HepG2 (cell line): ENCODE data around the gene FOXA1. TPM values are rescaled to one million over a fixed set of nuclear protein-coding genes. Genes with fewer than 3 reads are reported as not detected.
A peak's percentile ranks its signal among the peaks of the same experiment; 100 is the strongest.

Experiments used
- ATF1 ChIP-seq: IDR thresholded peaks from 2 replicates; pipeline ENCODE4 v1.6.1; 2016; ENCODE audit warnings: mild to moderate bottlenecking, control low read depth
- CENPT ChIP-seq: sonication (generic); formaldehyde crosslinking; IDR thresholded peaks from 2 replicates; pipeline ENCODE4 v1.8.0; 2022; ENCODE audit warnings: low read depth, mild to moderate bottlenecking, moderate library complexity, missing genetic modification reagents
- DBP ChIP-seq: sonication (generic); formaldehyde crosslinking; IDR thresholded peaks from 2 replicates; pipeline ENCODE4 v1.4.0; 2020; ENCODE audit warnings: missing genetic modification reagents; ENCODE audit errors: not compliant biosample characterization
- KIAA2018 ChIP-seq: sonication (generic); formaldehyde crosslinking; IDR thresholded peaks from 2 replicates; pipeline ENCODE4 v1.5.0; 2020; ENCODE audit warnings: mild to moderate bottlenecking, missing genetic modification reagents, borderline replicate concordance
- MYPOP ChIP-seq: sonication (generic); formaldehyde crosslinking; IDR thresholded peaks from 2 replicates; pipeline ENCODE4 v1.8.1; 2023; ENCODE audit warnings: mild to moderate bottlenecking, moderate library complexity, missing genetic modification reagents
- NONO ChIP-seq, 2 experiments: fragments of 450-650 bp in 1 of 2; sonication (generic) in 1 of 2; formaldehyde crosslinking in 1 of 2; IDR thresholded peaks in 1 of 2; conservative IDR thresholded peaks in 1 of 2; 2 replicates each; pipeline versions ENCODE4 v1.6.1 to v1.8.0; 2017 to 2022; ENCODE audit warnings: mild to moderate bottlenecking in 1 of 2, missing genetic modification reagents in 1 of 2, moderate library complexity in 1 of 2
- NRL ChIP-seq: sonication (generic); formaldehyde crosslinking; IDR thresholded peaks from 2 replicates; pipeline ENCODE4 v1.5.0; 2020; ENCODE audit warnings: missing genetic modification reagents, mild to moderate bottlenecking, moderate library complexity, borderline replicate concordance
- POLR2A ChIP-seq, 2 experiments: IDR thresholded peaks; 2 replicates each; pipeline ENCODE4 v1.6.1; 2011; ENCODE audit warnings: low read depth in 2 of 2, low read length in 2 of 2, mild to moderate bottlenecking in 1 of 2, moderate library complexity in 1 of 2; ENCODE audit not compliant: insufficient read depth in 1 of 2
- TEAD3 ChIP-seq: optimal IDR thresholded peaks from 2 replicates; pipeline ENCODE3; 2016; ENCODE audit warnings: borderline replicate concordance
- ZNF251 ChIP-seq: sonication (generic); formaldehyde crosslinking; IDR thresholded peaks from 2 replicates; pipeline ENCODE4 v1.9.0; 2021; ENCODE audit warnings: mild to moderate bottlenecking, missing genetic modification reagents
- ZNF562 ChIP-seq: sonication (generic); formaldehyde crosslinking; IDR thresholded peaks from 2 replicates; pipeline ENCODE4 v1.8.0; 2022; ENCODE audit warnings: missing genetic modification reagents, borderline replicate concordance
- ZNF576 ChIP-seq: sonication (generic); formaldehyde crosslinking; IDR thresholded peaks from 2 replicates; pipeline ENCODE4 v1.4.0; 2020; ENCODE audit warnings: mild to moderate bottlenecking, missing genetic modification reagents
- ZNF720 ChIP-seq: sonication (generic); formaldehyde crosslinking; IDR thresholded peaks from 2 replicates; pipeline ENCODE4 v1.4.0; 2020; ENCODE audit warnings: missing genetic modification reagents
- polyA plus RNA-seq, 8 experiments: library from polyadenylated mRNA; depleted of rRNA in 3 of 8; stranded (reverse) in 7 of 8; unstranded in 1 of 8; fragments of >200 nt; fragmentation: Illumina TruSeq in 4 of 8; extraction: Trizol in 4 of 8; gene quantifications; 2 replicates each; pipeline versions ENCODE4 v1.2.1 to v1.2.3, GENCODE V29; 2011 to 2016; ENCODE audit warnings: low read depth in 4 of 8, missing spikeins in 1 of 8, mixed read lengths in 1 of 8; ENCODE audit not compliant: insufficient read depth in 1 of 8
- total RNA-seq, 5 experiments: library from RNA; depleted of rRNA; stranded (reverse); fragments of >200 nt; fragmentation: Illumina TruSeq; extraction: Trizol; gene quantifications; 2 replicates each; pipeline ENCODE4 v1.2.3, GENCODE V29; 2016; ENCODE audit warnings: low read depth in 1 of 5
- TF ChIP-seq, protein P1 (sequence below): sonication (generic); formaldehyde crosslinking; IDR thresholded peaks from 2 replicates; pipeline ENCODE4 v1.4.0; 2020; ENCODE audit warnings: missing genetic modification reagents

The FOXA1 gene
- total and polyA plus RNA-seq, 2 of the 13 experiments (the other 11 are each of a cell fraction or from before 2014, with no cell fraction given): 43.4 to 58.6 TPM

GRCh38 chr14:37602605-37603453 lies 7.8 kb upstream of the FOXA1 start (continued):
- no peak for TF ChIP-seq KIAA2018 (CRISPR knock-in tag)
- TF ChIP-seq ZNF576: no peak
- TF ChIP-seq, protein P1, sequence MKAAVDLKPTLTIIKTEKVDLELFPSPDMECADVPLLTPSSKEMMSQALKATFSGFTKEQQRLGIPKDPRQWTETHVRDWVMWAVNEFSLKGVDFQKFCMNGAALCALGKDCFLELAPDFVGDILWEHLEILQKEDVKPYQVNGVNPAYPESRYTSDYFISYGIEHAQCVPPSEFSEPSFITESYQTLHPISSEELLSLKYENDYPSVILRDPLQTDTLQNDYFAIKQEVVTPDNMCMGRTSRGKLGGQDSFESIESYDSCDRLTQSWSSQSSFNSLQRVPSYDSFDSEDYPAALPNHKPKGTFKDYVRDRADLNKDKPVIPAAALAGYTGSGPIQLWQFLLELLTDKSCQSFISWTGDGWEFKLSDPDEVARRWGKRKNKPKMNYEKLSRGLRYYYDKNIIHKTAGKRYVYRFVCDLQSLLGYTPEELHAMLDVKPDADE (CRISPR knock-in tag): no peak; the same call in 1 of the 2 replicates
- TF ChIP-seq DBP (CRISPR knock-in tag): peak; percentile 88
- TF ChIP-seq ATF1: no peak
- TF ChIP-seq ZNF251 (CRISPR knock-in tag): no peak
- TF ChIP-seq NONO (IDR thresholded peaks at IDR 0.05): no peak
- peak; percentile 77 for TF ChIP-seq NONO (CRISPR knock-in tag; conservative IDR thresholded peaks at IDR 0.05)
- TF ChIP-seq ZNF562 (CRISPR knock-in tag): no peak
- peak; percentile 64 for TF ChIP-seq NRL (CRISPR knock-in tag)
- peak; percentile 93 for TF ChIP-seq TEAD3 (CRISPR knock-in tag)
- TF ChIP-seq POLR2A (IDR thresholded peaks at IDR 0.05; ENCODE audit: insufficient read depth in 1 of 2, low read depth in 2 of 2, low read length in 2 of 2): no peak
- no peak for TF ChIP-seq MYPOP (CRISPR knock-in tag)
- TF ChIP-seq ZNF720 (CRISPR knock-in tag): no peak
- TF ChIP-seq CENPT: 0 out of 2 replicates have a peak, but pooled peaks have one; percentile 38
